Natural killer cell treated with Interleukin-12 subunit alpha and Interleukin-12 subunit beta and Interleukin-15 and Interleukin-18, amount 100 ng/mL, for 72 hours (primary cell): ENCODE measurements around the gene AKAP8L. TPM values are rescaled to one million over a fixed set of nuclear protein-coding genes. Genes with fewer than 3 reads are reported as not detected.
A peak's percentile ranks its signal among the peaks of the same experiment; 100 is the strongest.

Experiments
- ATAC-seq, 2 donors: fragments of 150-1000 bp; cut with Tn5 transposase in 1 of 2; sonication (Bioruptor Pico), chemical (Tn5 transposase) in 1 of 2; 2 replicates each; pipeline ENCODE4 v1.10.0; 2021
- DNase-seq: peaks from one replicate; pipeline ENCODE4 v3.0.0; 2022; ENCODE audit warnings: low spot score
- H3K27ac Mint-ChIP-seq, 2 donors: 1 replicate in 1 of 2; 2 replicates in 1 of 2; pipeline ENCODE4 v1.8.0; 2022; ENCODE audit warnings: mixed read lengths in 2 of 2, mild to moderate bottlenecking in 1 of 2, moderate library complexity in 1 of 2
- H3K27me3 Mint-ChIP-seq, 2 donors: 1 replicate in 1 of 2; 2 replicates in 1 of 2; pipeline ENCODE4 v1.8.0; 2022; ENCODE audit warnings: mixed read lengths in 2 of 2
- H3K36me3 Mint-ChIP-seq: one replicate; pipeline ENCODE4 v1.8.0; 2022; ENCODE audit warnings: mixed read lengths
- H3K4me1 Mint-ChIP-seq, 2 donors: 1 replicate in 1 of 2; 2 replicates in 1 of 2; pipeline ENCODE4 v1.8.0; 2022; ENCODE audit warnings: low read depth in 2 of 2, mixed read lengths in 2 of 2, mild to moderate bottlenecking in 1 of 2
- H3K4me3 Mint-ChIP-seq: one replicate; pipeline ENCODE4 v1.8.0; 2022; ENCODE audit warnings: mixed read lengths
- H3K9me3 Mint-ChIP-seq: 2 replicates; pipeline ENCODE4 v1.8.0; 2022; ENCODE audit warnings: mixed read lengths
- total RNA-seq, 2 donors: library from RNA; stranded (reverse); gene quantifications; one replicate each; pipeline ENCODE4 v1.2.3, GENCODE V29; 2022

The AKAP8L gene
- total RNA-seq, 2 donors from 2014 or later, result 72.8 to 123 TPM

DNA sequence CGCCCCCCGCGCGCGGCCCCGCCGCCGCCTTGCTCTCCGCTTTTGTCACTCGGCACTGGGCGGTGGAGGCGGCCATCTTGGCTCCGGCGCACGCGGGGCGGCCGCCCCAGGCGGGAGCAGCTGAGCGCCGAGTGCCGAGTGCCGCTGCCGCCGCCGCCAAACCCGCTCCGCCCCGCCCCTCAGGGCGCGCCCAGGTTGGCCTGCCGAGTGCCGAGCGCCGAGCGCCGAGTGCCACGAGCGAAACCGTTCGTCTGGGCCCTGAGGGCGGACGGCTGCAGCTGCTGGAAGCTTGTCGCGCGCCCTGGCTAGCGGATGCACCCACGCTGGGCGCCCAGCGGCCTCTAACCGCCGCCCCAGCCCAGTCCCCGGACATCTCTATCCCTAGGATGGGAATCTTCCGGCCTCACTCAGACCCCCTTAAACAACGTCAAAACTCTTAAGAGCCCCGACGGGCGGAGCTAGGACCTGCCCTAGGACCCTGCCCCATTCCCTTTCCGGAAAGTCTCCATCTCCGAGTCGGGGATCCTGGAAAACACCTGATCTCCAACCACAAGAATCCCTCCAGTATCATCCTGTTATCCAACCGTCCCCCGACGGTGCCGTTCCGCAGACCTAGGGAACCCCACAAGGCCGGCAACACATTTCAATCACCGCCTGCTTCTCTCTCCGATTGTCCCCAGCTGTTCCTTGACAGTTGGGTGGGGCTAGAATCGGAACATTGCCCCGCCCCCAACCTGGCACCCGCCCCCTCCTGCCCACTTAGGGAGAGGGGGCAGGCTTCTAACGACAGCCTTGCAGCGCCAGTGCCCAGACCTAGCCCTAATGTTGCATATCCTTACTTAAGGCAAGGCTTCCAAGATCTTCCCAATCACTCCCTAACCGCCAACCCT, 14.1 kb upstream of the AKAP8L start:
- Mint-ChIP-seq H3K4me3 (peak overlapping the region; percentile 99), H3K36me3 (peaks cover 6% of the 10 kb centered on the region), H3K27me3 (no peaks in the 10 kb centered on the region), H3K9me3 (no peaks in the 10 kb centered on the region), H3K27ac (peak overlapping the region; percentile 95 to 97), H3K4me1 (peaks cover 22 to 27% of the 10 kb centered on the region in 2 donors)
- DNase-seq (peak; percentile 97), ATAC-seq (peak; percentile 95 to 96)

DNA sequence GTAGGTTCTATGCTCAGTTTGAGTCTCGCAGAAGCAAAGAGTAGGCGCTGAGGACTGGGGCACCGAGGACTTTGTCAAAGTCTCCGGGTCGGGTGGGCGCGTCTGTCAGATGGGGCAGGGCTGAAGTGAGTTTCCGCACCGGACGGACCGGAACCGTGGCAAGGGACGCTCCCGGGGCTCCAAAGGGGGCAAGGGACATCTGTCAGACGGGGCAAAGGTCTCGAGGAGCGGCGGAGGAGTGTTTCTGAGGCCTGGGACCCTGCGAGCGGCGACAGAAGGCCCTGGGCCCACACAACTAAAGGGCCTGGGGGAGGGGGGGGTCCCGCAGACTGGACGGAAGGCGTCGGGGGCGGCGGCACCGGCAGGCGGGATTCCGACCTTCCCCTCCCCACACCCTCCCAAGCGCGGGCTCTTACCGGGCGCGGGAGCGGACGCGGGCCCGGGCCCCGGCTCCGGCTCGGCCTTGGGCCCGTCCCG, 13.3 kb upstream of the AKAP8L start:
- Mint-ChIP-seq H3K27ac (peak overlapping the region; percentile 94 to 96), H3K27me3 (no peaks in the 10 kb centered on the region), H3K36me3 (peaks cover 6% of the 10 kb centered on the region), H3K4me3 (peak overlapping the region; percentile 98), H3K4me1 (peaks cover 25 to 27% of the 10 kb centered on the region in 2 donors), H3K9me3 (no peaks in the 10 kb centered on the region)
- DNase-seq (no peak), ATAC-seq (peak in 1 of 2 donors; percentile 34)

DNA sequence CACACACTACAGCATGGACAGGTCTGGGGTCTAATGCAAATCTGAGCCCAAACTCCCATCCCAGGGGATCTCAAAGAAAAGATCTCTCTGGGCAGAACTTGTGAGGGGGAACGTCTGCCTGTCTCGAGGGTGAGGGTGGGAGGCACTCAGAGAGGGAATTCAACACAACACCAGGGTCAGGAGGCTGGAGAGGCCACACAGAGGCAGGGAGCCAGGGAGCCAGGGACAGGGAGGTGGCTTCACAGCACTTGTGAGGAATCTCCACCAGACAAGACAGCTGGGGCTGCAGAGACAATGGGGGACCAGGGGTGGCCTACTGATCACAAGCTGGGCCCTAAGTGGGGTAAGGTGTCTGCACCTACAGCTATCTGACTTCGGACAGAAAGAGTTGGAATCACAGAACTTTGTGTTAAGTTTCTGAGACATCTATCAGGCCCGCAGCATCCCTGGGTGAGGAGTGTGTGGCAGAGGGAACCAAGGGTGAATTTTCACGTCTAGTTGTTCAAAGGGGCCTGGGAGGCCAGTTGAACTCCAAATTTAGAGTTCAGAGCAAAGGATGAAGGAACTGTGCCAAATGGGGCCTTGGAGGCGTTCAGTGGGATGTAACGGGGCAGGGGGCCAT, 12.7 kb upstream of the AKAP8L start:
- ATAC-seq (no peak), DNase-seq (no peak)
- Mint-ChIP-seq H3K4me1 (peaks cover 26 to 27% of the 10 kb centered on the region in 2 donors), H3K9me3 (no peaks in the 10 kb centered on the region), H3K4me3 (peak overlapping the region; percentile 98), H3K36me3 (peaks cover 7% of the 10 kb centered on the region), H3K27me3 (no peaks in the 10 kb centered on the region), H3K27ac (peak overlapping the region; percentile 94 to 96)

DNA sequence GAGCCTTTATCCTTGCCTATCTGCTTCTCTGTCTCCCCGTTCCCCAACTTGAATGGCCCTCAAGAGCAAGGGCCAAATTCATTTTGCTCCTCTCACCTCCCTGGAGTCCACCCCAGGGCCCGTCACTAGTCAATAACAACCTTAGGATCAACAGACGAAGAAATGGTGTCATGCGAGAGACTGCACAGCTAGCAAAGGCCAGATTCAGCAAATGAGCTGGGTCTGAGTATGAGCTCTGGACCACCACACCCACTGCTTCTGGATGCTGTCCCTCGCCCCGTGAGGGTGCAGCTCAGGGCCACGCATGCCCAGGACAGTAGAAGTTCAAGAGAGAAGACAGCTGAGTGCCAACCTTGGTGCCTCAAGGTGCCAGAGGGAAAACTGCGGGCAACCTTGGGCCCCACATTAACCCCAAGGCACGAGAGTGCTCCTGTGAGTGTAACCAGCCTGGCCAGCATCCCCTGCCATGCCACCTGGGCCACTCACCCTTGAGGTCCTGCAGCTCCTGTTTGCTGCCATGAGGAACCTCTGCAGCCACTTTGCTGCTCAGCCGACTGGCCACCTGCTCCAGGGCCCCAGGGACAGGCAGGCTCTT, 11.8 kb upstream of the AKAP8L start:
- ATAC-seq (no peak), DNase-seq (no peak)
- no peaks in the 10 kb centered on the region for H3K27me3 Mint-ChIP-seq
- H3K36me3 Mint-ChIP-seq, result peaks cover 15% of the 10 kb centered on the region
- H3K4me3 Mint-ChIP-seq, result peak overlapping the region; percentile 98
- peaks cover 23 to 32% of the 10 kb centered on the region in 2 donors for H3K4me1 Mint-ChIP-seq
- peak overlapping the region in 1 of 2 donors; percentile 96 for H3K27ac Mint-ChIP-seq
- no peaks in the 10 kb centered on the region for H3K9me3 Mint-ChIP-seq

DNA sequence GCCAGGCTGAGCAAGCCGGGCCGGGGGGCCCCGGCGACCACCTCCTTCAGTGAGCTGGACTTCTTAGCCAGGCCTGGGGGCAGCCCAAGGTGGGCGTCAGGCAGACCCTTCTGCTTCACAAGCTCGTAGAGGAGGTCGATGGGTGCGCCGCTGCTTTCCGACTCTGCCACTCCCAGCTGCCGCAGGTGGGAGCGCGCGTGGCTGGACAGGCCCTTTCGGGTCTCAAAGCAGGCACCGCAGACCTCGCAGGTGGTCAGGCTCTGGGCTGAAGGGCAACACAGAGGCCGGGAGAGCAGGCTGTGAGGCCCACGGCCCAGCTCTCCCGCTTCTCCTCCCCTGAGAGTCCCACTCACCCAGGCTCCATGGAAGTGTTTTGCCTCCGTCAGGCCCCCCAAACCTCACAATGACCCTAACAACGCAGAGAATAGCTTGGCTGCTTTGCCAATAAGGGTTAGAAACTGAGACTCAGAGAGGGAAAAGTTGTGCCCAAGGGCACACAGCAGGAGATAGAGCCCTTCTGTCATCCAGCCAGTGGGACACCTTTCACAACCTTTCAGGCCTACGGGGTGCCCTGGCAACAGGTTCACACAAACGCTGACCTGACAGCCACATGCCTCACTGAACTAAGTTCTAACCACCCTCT, 11.2 kb upstream of the AKAP8L start:
- no peak for ATAC-seq
- H3K36me3 Mint-ChIP-seq, result peaks cover 15% of the 10 kb centered on the region
- H3K27me3 Mint-ChIP-seq, result no peaks in the 10 kb centered on the region
- H3K27ac Mint-ChIP-seq, result peak overlapping the region in 1 of 2 donors; percentile 96
- H3K4me3 Mint-ChIP-seq, result peak overlapping the region; percentile 98
- H3K4me1 Mint-ChIP-seq, result peaks cover 23 to 32% of the 10 kb centered on the region in 2 donors
- DNase-seq, result no peak
- no peaks in the 10 kb centered on the region for H3K9me3 Mint-ChIP-seq

DNA sequence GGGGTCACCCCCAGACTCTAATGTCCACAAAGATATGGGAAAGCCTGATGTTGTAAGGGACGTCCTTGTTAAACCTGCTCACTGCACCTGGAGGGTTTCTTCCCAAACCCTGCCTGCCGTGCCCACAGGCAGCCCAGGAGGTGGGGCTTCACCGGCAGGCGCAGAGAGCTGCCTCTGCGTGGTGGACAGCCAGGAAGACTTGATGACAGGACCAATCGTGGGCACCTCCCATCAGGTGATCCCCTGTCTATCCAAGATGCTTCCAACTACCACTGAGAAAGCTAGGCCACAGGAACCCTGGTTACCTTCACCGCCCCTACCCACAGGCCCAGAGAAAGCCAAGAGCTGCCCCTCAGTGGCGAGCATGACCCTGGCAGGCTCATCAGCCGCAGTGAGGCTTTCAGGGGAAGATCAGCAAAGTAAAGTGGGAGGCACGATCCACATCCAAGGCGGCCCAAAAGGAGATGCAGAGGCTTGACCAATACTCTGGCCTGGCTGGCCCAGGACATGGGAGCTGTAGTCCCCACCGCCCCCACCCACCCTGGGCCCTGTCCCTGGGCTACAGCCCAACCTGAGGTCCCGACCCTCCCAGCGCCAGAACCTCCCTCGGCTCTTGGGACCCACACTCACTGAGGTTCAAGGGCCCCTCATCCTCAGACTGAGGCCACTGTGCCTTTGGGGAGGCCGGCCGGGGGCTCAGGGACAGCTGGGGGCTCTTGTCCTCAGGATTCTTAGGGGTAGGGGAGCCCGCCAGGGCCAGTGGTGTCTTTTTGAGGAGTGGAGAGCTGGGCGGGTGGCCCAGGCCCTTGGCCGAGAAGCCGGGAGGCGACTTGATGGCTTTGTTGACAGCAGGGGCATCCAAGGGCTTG, 10.4 kb upstream of the AKAP8L start:
- H3K4me3 Mint-ChIP-seq, result no peak overlapping the region
- no peak for ATAC-seq

DNA sequence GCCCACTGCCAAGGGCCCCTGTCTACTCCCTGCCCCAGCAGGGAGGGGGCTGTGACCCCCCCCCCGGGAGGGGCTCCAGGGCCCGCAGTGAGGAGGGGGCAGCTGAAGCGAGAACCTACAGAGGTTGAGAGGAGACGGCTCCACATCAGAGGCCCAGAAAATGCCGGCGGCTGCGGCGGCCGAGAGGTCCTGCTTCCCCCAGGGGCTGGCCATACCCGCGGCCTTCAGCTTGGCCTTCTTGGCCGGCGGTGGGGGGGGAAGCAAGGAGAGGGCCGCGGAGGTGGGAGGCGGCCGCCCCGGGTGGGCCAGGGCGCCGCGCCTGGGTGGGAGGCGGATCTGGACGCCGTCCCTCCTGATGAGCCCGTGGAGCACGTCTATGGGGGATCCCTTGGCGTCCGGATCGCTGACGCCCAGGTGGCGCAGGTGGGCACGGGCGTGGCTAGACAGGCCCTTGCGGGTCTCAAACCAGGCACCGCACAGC, 9.2 kb upstream of the AKAP8L start:
- Mint-ChIP-seq H3K4me3 (no peak overlapping the region), H3K36me3 (peaks cover 15% of the 10 kb centered on the region), H3K27ac (no peak overlapping the region), H3K4me1 (peaks cover 16 to 26% of the 10 kb centered on the region in 2 donors), H3K27me3 (no peaks in the 10 kb centered on the region), H3K9me3 (no peaks in the 10 kb centered on the region)
- DNase-seq (no peak), ATAC-seq (no peak)

More for the DNA sequence above, 10.4 kb upstream of the AKAP8L start:
- no peaks in the 10 kb centered on the region for H3K27me3 Mint-ChIP-seq
- H3K27ac Mint-ChIP-seq, result no peak overlapping the region
- H3K9me3 Mint-ChIP-seq, result no peaks in the 10 kb centered on the region
- DNase-seq, result no peak
- H3K4me1 Mint-ChIP-seq, result peaks cover 23 to 32% of the 10 kb centered on the region in 2 donors
- peaks cover 15% of the 10 kb centered on the region for H3K36me3 Mint-ChIP-seq

DNA sequence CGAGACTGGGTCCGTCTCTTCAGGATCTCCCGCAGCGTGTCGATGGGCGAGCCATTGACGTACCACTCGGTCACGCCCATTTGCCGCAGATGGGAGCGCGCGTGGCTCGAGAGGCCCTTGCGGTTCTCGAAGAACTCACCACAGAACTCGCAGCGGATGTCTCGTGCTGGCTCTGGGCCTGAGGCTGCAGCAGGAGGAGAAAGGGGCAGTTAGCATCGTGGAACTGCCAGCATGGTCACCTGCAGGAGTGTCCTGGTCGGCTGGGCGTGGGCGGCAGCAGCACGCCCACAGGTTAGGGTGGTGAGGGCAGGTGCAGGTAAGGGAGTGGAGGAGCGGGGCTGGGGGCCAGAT, 8.5 kb upstream of the AKAP8L start:
- ATAC-seq (no peak), DNase-seq (no peak)
- H3K9me3 Mint-ChIP-seq, result no peaks in the 10 kb centered on the region
- no peak overlapping the region for H3K4me3 Mint-ChIP-seq
- H3K4me1 Mint-ChIP-seq, result peaks cover 14 to 24% of the 10 kb centered on the region in 2 donors
- H3K27me3 Mint-ChIP-seq, result no peaks in the 10 kb centered on the region
- H3K27ac Mint-ChIP-seq, result no peak overlapping the region
- H3K36me3 Mint-ChIP-seq, result peaks cover 15% of the 10 kb centered on the region

DNA sequence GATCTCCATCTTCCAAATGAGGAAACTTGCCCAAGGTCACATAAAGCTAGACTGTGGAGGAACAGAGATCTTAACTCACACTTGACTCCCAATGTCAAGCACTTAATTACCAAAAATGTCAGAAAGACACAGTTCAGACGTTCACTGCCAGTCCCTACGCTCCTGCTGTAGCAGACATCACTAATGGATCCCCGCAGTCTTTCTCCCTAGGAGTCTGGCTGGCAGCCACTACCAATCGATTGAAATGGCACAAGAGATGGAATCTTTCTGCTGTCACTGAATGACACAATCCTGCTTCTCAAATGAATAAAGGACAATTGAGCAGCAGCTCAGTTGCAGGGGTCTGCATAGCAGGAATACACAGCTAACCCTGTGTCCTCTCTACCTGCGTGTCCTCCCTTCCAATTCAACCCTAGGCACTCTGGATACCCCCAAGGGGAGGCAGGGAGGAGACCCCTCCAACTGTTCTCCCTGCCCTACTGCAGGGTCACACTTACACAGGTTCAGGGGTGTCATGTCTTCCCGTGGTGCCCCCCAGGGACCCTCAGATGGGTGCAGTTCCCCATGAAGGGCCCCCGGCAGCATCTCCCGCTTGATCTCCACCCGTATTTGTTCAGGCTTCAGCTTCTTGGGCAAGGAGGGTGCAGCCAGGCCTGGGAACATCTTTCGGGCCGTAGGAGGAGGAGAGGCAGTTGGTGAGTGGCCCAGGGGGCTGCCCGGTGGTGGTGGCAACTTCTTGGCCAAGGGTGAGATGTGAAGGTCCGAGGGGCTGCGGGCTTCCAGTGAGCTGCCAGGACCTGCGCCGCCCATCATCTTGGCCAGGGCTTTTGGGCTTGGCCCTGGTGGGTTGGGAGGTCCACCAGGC, 7.9 kb upstream of the AKAP8L start:
- no peaks in the 10 kb centered on the region for H3K9me3 Mint-ChIP-seq
- DNase-seq, result no peak

DNA sequence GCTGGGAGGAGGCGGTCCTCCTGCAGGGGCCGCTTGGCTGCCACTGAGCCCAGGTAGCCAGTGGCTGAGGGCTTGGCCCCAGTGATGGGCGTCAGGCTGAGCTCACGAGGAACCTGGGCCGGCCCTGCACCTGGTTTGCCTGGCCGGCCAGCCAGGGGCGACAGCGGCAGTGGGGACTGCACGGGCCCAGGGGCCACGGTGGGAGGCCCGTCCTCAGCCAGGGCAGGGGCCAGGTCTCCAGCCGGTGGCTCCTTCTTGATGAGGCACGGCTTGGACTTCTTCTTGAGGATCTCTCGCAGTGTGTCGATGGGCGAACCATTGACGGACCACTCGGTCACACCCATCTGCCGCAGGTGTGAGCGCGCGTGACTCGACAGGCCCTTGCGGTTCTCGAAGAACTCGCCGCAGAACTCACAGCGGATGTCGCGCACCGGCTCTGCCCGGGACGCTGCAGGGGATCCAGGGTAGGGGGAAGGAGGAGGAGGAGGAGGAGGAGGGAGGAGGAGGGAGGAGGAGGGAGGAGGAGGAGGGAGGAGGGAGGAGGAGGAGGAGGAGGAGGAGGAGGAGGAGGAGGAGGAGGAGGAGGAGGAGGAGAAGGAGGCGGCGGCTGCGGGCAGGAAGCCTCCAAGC, 6.6 kb upstream of the AKAP8L start:
- no peaks in the 10 kb centered on the region for H3K27me3 Mint-ChIP-seq
- H3K9me3 Mint-ChIP-seq, result no peaks in the 10 kb centered on the region
- H3K4me3 Mint-ChIP-seq, result no peak overlapping the region
- DNase-seq, result no peak
- ATAC-seq, result no peak
- H3K27ac Mint-ChIP-seq, result no peak overlapping the region
- H3K36me3 Mint-ChIP-seq, result peaks cover 8% of the 10 kb centered on the region
- H3K4me1 Mint-ChIP-seq, result peaks cover 3 to 13% of the 10 kb centered on the region in 2 donors

More for the DNA sequence above, 7.9 kb upstream of the AKAP8L start:
- no peak overlapping the region for H3K4me3 Mint-ChIP-seq
- no peak for ATAC-seq
- H3K36me3 Mint-ChIP-seq, result peaks cover 12% of the 10 kb centered on the region
- H3K27me3 Mint-ChIP-seq, result no peaks in the 10 kb centered on the region
- H3K27ac Mint-ChIP-seq, result peak overlapping the region in 1 of 2 donors; percentile 64
- H3K4me1 Mint-ChIP-seq, result peaks cover 11 to 22% of the 10 kb centered on the region in 2 donors

DNA sequence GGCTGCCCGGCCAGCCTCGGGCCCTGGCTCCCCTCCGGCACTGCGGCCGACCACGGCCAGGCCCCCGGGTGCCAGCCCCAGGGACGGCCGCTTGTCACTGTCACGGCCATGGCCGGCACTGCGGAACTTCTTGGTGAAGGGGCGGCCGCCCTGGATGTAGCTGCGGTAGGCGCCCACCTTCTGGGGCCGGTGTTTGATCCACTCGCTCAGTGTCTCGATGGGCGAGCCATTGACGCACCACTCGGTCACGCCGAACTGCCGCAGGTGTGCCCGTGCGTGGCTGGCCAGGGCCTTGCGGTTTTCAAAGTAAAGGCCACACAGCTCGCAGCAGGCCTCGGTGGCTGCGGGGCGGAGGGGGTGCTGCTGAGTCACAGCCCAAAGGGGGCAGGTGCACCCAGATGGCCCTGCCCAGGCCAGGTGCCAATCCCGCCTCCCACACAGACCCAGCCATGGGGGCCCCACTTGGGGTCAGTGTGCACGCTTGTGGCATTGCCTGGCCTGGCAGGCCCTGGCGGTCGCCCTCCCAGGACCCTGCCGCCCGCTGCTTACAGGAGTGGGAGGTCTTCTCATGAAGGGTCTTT, 6.0 kb upstream of the AKAP8L start:
- ATAC-seq (no peak), DNase-seq (no peak)
- H3K4me3 Mint-ChIP-seq, result no peak overlapping the region
- H3K27me3 Mint-ChIP-seq, result no peaks in the 10 kb centered on the region
- H3K36me3 Mint-ChIP-seq, result peaks cover 8% of the 10 kb centered on the region
- peaks cover 6 to 12% of the 10 kb centered on the region in 2 donors for H3K4me1 Mint-ChIP-seq
- no peak overlapping the region for H3K27ac Mint-ChIP-seq
- H3K9me3 Mint-ChIP-seq, result no peaks in the 10 kb centered on the region
